Measurements from ENCODE around the gene EPC2.

EPC2 gene

DNA sequence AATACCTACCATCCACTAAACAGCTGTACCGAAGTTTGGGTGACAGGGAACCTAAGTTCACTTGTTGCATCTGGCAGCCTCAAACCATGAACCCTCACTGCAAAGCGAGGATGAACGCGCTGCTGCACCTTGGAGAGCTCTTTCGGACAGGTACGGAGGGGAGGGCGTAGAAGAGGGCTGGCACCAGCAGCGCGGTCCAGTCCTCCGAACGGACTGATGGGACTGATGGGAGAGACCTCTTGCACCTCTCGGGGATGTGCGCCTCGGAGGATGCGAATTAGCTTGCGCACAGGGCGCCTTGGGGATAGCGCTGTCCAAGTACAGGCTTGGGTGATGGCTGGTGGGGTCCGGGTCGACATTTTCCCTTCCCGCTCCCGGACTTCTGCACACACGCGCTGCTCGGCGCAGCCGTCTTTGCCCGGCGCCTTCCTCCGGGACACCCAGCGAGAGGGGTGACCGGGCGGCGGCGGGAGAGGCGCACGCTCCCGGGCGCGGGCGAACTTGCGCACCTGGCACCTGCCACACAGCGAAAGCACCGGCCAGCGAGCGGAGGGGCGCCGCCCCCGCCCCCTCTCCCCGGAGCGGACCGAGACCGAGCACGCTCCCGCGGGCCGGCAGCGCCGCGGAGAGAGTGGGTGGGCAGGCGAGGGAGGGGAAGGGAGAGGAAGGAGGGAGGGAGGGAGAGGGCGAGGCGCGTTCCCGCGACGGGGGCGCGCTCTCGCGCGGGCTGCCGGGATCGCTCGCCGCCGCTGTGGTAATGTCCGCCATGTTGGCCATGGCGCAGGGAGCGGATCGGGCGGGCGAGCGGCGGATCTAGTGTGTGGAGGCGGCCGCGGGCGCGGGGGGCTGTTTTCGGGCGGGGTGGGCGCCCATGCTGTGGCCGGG lies at the start of gene EPC2:
Gene EPC2 (plus strand): TSS at position 754 of the 885 bp plus-strand sequence. CDS start 267 bp downstream, outside the sequence.
- no peak for TF ChIP-seq CTCF (conservative IDR thresholded peaks at IDR 0.05)
- TF ChIP-seq ZFX (IDR thresholded peaks at IDR 0.05) = no peak
- H3K27ac ChIP-seq = peak within 1 kb of the TSS; percentile 90

GRCh38 chr2:148596018-148596417 lies 48.5 kb upstream of the EPC2 start:
- no peak for TF ChIP-seq CTCF (conservative IDR thresholded peaks at IDR 0.05)
- no peak for TF ChIP-seq ZFX (IDR thresholded peaks at IDR 0.05)
- no peak overlapping the region for H3K27ac ChIP-seq

DNA sequence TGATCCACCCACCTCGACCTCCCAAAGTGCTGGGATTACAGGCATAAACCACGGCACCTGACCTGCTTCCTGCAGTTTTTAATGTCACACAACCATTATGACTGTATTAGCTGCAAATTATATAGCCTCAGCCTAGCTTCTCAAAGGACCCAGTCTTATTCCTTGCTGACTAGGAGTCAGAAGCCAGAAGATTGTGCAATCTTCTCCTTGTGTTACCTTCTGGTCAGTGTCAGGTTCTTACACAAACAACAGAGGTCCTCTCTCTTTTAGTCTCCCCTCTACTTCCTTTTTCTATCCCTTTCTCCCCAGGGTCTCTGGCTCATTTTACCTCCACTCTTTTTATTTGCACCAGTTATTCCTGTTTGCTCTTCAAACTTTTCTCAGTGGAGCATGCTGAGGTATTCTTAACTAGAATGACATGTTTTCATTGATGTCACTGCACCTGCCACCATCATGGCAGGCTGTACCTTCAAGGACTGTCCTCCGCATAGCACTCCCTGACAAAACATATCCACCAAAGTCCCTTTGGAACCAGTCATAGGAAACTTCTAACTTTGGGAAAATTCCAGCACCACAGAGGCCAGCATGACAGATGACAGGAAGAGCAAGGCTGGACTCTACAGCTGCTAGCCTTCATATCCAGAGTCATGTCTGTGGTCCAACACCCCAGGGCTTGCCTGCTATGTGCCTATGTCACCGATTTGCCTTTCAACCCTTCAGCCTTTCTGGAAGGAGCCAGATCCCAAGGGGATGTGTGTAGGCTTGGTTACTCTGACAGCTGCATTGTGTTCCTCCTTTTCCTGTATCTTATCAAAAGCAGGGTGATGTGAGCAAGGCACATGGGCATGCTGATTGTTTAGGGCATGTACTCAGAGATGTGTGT lies 45.2 kb upstream of the EPC2 start:
- H3K27ac ChIP-seq = no peak overlapping the region
- TF ChIP-seq CTCF (conservative IDR thresholded peaks at IDR 0.05) (no peak), ZFX (IDR thresholded peaks at IDR 0.05) (no peak)

- no peak for TF ChIP-seq ZFX (IDR thresholded peaks at IDR 0.05)
- TF ChIP-seq CTCF (conservative IDR thresholded peaks at IDR 0.05) = no peak
- H3K27ac ChIP-seq = no peak overlapping the region
These were observed 41.5 kb upstream of the EPC2 start for GRCh38 chr2:148602885-148603561.

DNA sequence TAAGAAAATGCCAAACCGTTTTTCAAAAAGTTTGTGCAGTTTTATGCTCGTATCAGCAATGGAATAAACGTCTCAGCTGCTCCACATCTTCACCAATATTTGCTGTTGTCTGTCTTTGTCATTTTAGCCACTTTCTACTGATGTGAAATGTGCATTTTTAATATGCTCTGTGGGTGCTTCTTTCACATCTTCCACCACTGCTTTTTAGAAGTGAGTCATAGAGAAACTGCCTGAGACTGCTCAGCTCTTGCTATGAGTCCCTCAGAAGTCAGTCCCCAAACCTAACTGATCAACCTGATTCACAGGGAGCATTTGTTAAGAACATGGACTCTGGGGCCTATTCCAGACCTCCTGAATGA lies 41.0 kb upstream of the EPC2 start:
- no peak overlapping the region for H3K27ac ChIP-seq
- no peak for TF ChIP-seq CTCF (conservative IDR thresholded peaks at IDR 0.05)
- no peak for TF ChIP-seq ZFX (IDR thresholded peaks at IDR 0.05)

DNA sequence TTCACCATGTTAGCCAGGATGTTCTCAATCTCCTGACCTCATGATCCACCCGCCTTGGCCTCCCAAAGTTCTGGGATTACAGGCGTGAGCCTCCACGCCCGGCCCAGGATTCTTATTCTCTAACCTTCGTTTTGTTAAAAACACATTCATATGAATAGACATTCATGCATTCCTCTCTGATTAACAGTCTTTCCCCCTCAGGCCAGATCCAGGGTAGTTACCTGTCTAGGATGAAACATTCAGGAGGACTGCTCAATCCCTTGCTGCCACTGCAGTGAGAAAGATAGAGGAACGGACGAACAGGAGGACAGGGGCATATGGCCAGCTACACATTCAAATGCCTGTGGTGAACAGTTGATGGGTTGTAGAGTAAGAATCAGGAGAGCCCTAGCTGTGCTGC lies 39.6 kb upstream of the EPC2 start:
- TF ChIP-seq ZFX (IDR thresholded peaks at IDR 0.05) (no peak), CTCF (conservative IDR thresholded peaks at IDR 0.05) (no peak)
- no peak overlapping the region for H3K27ac ChIP-seq

Measured in C4-2B (cell line).